Fibroblast of villous mesenchyme (primary cell): ENCODE measurements around the gene BEST2. TPM values are rescaled to one million over a fixed set of nuclear protein-coding genes. Genes with fewer than 3 reads are reported as not detected.

Experiments used
- DNase-seq: peaks from one replicate; pipeline ENCODE4 v3.0.0-alpha.2; 2010; ENCODE audit warnings: low read depth
- H3K4me3 ChIP-seq: 2 replicates; pipeline ENCODE4 v1.5.1; 2011; ENCODE audit warnings: low read depth, mild to moderate bottlenecking, low read length
- CTCF ChIP-seq: IDR thresholded peaks from 2 replicates; pipeline ENCODE4 v1.5.1; 2012; ENCODE audit warnings: low read depth, mild to moderate bottlenecking, low read length; ENCODE audit not compliant: insufficient read depth
- total RNA-seq: library from RNA; depleted of rRNA; stranded (reverse); fragments of >200 nt; gene quantifications from 2 replicates; pipeline ENCODE4 v1.2.3, GENCODE V29; 2012

BEST2 gene
- total RNA-seq: not detected in 2 replicates

GRCh38 chr19:12751635-12752034, at the start of gene BEST2:
TSS of gene BEST2 (plus strand) at chr19:12751791. CDS start at chr19:12752593, 802 bp downstream.
- DNase-seq: no peak
- H3K4me3 ChIP-seq: no peak within 1 kb of the TSS
- TF ChIP-seq CTCF: no peak

GRCh38 chr19:12703046-12703445, 48.5 kb upstream of the BEST2 start:
- TF ChIP-seq CTCF: no peak
- peak; percentile 46 for DNase-seq
- no peak overlapping the region for H3K4me3 ChIP-seq

- TF ChIP-seq CTCF: no peak
- H3K4me3 ChIP-seq: no peak overlapping the region
- no peak for DNase-seq
Measured at GRCh38 chr19:12705169-12705568, 46.4 kb upstream of the BEST2 start.

- H3K4me3 ChIP-seq: no peak overlapping the region
- DNase-seq: no peak
Measured at GRCh38 chr19:12705654-12706331, 45.8 kb upstream of the BEST2 start.

GRCh38 chr19:12706332-12706718, 45.3 kb upstream of the BEST2 start:
- no peak for TF ChIP-seq CTCF
- no peak overlapping the region for H3K4me3 ChIP-seq
- no peak for DNase-seq

More at GRCh38 chr19:12705654-12706331, 45.8 kb upstream of the BEST2 start:
- no peak for TF ChIP-seq CTCF

- H3K4me3 ChIP-seq: no peak overlapping the region
- TF ChIP-seq CTCF: no peak
- no peak for DNase-seq
Measured at GRCh38 chr19:12708641-12709040, 43.0 kb upstream of the BEST2 start.

GRCh38 chr19:12711187-12711586, 40.4 kb upstream of the BEST2 start:
- no peak for DNase-seq
- no peak overlapping the region for H3K4me3 ChIP-seq
- TF ChIP-seq CTCF: no peak
